ENCODE data around the gene SRGAP1. TPM values are rescaled to one million over a fixed set of nuclear protein-coding genes. Genes with fewer than 3 reads are reported as not detected.

SRGAP1 gene
- total RNA-seq, 8 experiments from 2014 or later: 2.2 to 11.4 (median 8.3) TPM

DNA sequence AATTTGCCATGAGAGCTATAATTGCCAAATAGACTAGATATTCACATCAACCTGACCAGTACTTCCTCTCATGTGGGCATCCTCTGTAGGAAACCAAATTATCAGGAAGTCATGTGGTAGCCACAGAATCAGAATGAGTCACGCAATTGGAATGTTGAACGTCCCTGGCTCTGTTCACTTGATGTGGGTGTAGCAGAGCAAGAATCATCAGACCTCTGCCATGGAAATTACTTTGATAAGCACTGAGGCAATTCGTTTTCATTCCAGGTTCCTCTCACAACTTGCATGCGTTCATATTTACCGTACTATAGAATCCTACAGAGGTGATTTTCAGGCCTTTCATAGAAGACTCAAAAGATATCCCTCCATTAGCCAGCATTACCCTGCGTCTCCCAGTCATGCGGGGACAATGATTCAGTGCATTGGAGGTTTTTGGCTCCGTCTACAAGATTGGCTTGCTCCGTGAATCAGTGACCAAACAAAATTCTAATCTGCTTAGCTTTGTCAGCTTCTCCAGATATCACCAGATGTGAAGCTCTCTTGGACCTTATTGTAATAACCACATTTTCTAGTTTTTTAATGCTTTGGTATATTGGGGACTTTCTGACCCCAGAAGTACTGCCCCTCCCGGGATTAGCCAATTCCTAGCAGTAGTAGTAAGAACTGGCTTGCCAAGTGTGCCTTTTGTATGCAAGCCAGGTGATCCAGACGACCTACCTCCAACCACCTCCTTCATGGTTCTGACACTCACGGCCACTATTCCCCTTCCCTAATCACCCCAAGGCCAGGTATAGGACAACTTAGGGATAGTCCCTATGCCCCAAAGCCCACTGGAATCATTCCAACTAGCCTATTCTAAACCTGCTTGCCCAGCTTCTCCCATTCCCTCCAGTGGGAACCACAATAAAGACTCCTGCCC is 244.2 kb downstream of the SRGAP1 start:
- H3K4me3 ChIP-seq: no peak overlapping the region
- in situ Hi-C loops (cut with MboI; ENCODE audit: low pct_unique_long_range_greater_than_20kb in 2 of 9, low sequenced_read_pairs in 9 of 9, unreplicated experiment in 9 of 9): no loop called here
- whole genome bisulfite sequencing, 10 experiments: 13 to 86% (median 41%) methylated on average over 2 to 11 of the region's 12 CpGs; no CpG with 5 or more reads in 2 of the 10 experiments
- H3K27ac ChIP-seq: no peak overlapping the region
- ATAC-seq (replicated peaks in 6 of 8): peak; percentile 76 to 100 (median 86)
- peaks cover 7 to 19% of the 10 kb centered on the region in 2 donors for H3K4me1 ChIP-seq (replicated peaks in 1 of 2)

DNA sequence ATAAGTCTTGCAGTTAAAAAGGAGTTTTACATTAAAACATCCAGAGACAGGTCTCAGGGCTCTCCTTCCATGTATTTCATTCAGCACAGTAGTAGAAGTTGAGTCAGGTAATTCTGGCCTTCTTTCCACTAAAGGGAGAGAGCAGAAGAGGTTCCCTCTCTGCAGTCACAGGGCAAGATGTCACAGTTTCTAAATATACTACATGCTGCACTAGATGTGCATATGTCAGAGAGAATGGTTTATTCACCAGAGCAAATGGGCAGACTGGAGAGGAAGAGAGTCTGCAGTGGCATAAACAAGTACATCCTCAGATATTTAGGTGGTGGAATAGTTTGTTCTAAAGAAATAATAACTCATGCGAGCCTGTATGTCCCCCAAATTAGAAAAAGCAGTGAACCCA is 245.5 kb downstream of the SRGAP1 start:
- no peak for ATAC-seq (replicated peaks in 6 of 8)
- in situ Hi-C loops (cut with MboI; ENCODE audit: low pct_unique_long_range_greater_than_20kb in 2 of 9, low sequenced_read_pairs in 9 of 9, unreplicated experiment in 9 of 9): no loop called here
- H3K4me3 ChIP-seq: no peak overlapping the region
- H3K4me1 ChIP-seq (replicated peaks in 1 of 2): peaks cover 7 to 13% of the 10 kb centered on the region in 2 donors
- 50 to 100% (median 100%) methylated on average over 1 of the region's 1 CpG; no CpG with 5 or more reads in 5 of the 10 experiments for WGBS, 10 experiments
- no peak overlapping the region for H3K27ac ChIP-seq

GRCh38 chr12:64091186-64091585 is 246.7 kb downstream of the SRGAP1 start:
- no peak for ATAC-seq (replicated peaks in 6 of 8)
- Histone ChIP-seq H3K4me3 (no peak overlapping the region), H3K4me1 (replicated peaks in 1 of 2) (peaks cover 7 to 13% of the 10 kb centered on the region in 2 donors), H3K27ac (no peak overlapping the region)
- WGBS, 10 experiments: 55 to 100% (median 69%) methylated on average over 1 to 4 of the region's 4 CpGs; no CpG with 5 or more reads in 1 of the 10 experiments
- in situ Hi-C loops (cut with MboI; ENCODE audit: low pct_unique_long_range_greater_than_20kb in 2 of 9, low sequenced_read_pairs in 9 of 9, unreplicated experiment in 9 of 9): no loop called here

DNA sequence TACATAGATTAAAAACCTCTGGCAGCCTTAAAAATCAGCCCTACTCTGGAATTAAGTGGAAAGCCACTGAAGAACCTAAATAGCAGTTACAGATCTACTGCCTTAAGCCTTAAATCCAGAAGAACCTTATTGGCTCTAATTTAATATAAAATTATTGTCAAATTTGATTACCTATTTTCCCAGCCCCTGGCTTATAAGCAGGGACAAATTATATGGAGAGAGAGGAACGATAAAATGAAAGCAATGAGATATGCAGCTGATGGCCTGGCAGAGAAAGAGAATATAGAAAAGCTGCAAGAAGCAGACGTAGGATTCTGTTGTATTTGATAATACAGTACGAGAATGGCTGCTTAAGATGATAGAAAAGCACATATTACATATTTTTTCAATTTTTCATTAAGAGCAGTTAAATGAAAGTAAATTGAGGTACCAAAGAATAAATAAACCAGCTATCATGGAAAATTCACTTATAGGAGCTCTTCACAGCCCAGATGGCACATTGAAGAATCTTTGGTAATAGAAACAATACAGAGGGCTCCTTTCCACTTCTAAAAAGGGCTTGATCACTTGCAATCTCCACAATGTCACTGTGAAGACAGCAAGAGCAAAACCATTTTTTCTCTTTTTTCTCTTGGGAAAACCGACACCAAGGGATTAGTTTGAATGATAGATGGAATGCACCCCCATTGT is 248.2 kb downstream of the SRGAP1 start:
- Histone ChIP-seq H3K27ac (no peak overlapping the region), H3K4me3 (no peak overlapping the region), H3K4me1 (replicated peaks in 1 of 2) (peaks cover 7 to 13% of the 10 kb centered on the region in 2 donors)
- 27 to 100% (median 78%) methylated on average over 1 to 4 of the region's 4 CpGs for WGBS, 10 experiments
- peak in 1 of 8 experiments; percentile 18 for ATAC-seq (replicated peaks in 6 of 8)
- in situ Hi-C loops (cut with MboI; ENCODE audit: low pct_unique_long_range_greater_than_20kb in 2 of 9, low sequenced_read_pairs in 9 of 9, unreplicated experiment in 9 of 9): no loop called here

GRCh38 chr12:64093689-64094088 is 249.2 kb downstream of the SRGAP1 start:
- in situ Hi-C loops (cut with MboI; ENCODE audit: low pct_unique_long_range_greater_than_20kb in 2 of 9, low sequenced_read_pairs in 9 of 9, unreplicated experiment in 9 of 9): no loop called here
- H3K4me1 ChIP-seq (replicated peaks in 1 of 2): peaks cover 7 to 11% of the 10 kb centered on the region in 2 donors
- WGBS, 10 experiments: 31 to 100% (median 90%) methylated on average over 2 to 3 of the region's 3 CpGs
- ATAC-seq (replicated peaks in 6 of 8): no peak
- H3K27ac ChIP-seq: no peak overlapping the region
- H3K4me3 ChIP-seq: no peak overlapping the region

GRCh38 chr12:64097366-64098105 is 253.0 kb downstream of the SRGAP1 start:
- Histone ChIP-seq H3K4me3 (no peak overlapping the region), H3K4me1 (replicated peaks in 1 of 2) (peaks cover 0 to 4% of the 10 kb centered on the region in 2 donors), H3K27ac (no peak overlapping the region)
- ATAC-seq (replicated peaks in 6 of 8): no peak
- WGBS, 10 experiments: 57 to 100% (median 100%) methylated on average over 1 to 3 of the region's 4 CpGs; no CpG with 5 or more reads in 3 of the 10 experiments
- in situ Hi-C loops (cut with MboI; ENCODE audit: low pct_unique_long_range_greater_than_20kb in 2 of 9, low sequenced_read_pairs in 9 of 9, unreplicated experiment in 9 of 9): no loop called here

DNA sequence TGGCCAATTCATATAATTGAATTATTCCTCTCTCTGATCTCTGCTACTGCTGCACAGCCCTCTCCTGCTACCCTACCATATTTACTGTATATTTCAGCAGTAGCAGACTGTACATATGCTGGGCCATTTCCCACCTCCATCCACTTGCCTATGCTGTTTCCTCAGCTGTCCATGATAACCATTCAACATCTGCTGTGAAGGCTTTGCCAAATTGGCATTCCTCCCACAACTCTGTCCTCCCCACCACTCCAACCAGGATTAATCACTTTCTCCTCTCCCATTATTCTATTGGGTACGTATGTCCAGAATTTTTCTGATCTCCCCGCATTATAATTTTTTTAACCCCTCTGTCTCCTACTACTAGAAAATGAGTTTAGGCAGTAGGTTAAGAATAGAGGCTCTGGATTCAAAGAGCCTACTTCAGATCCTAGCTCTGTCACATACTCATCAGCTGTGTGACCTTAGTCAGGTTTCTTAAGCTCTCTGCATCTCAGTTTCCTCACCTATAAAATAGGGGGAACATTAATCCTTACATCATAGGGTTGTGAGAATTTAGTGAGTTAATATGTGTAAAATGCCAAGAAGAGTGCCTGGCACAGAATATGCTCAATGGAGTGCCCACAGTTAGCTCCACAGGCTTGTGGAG is 254.3 kb downstream of the SRGAP1 start:
- Histone ChIP-seq H3K4me1 (replicated peaks in 1 of 2) (no peaks in the 10 kb centered on the region), H3K4me3 (no peak overlapping the region), H3K27ac (no peak overlapping the region)
- peak in 2 of 8 experiments; percentile 27 to 82 for ATAC-seq (replicated peaks in 6 of 8)
- 14 to 100% (median 73%) methylated on average over 2 of the region's 2 CpGs; no CpG with 5 or more reads in 3 of the 10 experiments for WGBS, 10 experiments
- in situ Hi-C loops (cut with MboI; ENCODE audit: low pct_unique_long_range_greater_than_20kb in 2 of 9, low sequenced_read_pairs in 9 of 9, unreplicated experiment in 9 of 9): no loop called here

GRCh38 chr12:64099397-64099796 is 254.9 kb downstream of the SRGAP1 start:
- H3K4me3 ChIP-seq: no peak overlapping the region
- no peak overlapping the region for H3K27ac ChIP-seq
- WGBS, 10 experiments: 29 to 100% (median 87%) methylated on average over 2 to 5 of the region's 5 CpGs; no CpG with 5 or more reads in 3 of the 10 experiments
- in situ Hi-C loops (cut with MboI; ENCODE audit: low pct_unique_long_range_greater_than_20kb in 2 of 9, low sequenced_read_pairs in 9 of 9, unreplicated experiment in 9 of 9): no loop called here
- peak in 2 of 8 experiments; percentile 42 to 69 for ATAC-seq (replicated peaks in 6 of 8)
- H3K4me1 ChIP-seq (replicated peaks in 1 of 2): peaks cover 2 to 4% of the 10 kb centered on the region in 2 donors

DNA sequence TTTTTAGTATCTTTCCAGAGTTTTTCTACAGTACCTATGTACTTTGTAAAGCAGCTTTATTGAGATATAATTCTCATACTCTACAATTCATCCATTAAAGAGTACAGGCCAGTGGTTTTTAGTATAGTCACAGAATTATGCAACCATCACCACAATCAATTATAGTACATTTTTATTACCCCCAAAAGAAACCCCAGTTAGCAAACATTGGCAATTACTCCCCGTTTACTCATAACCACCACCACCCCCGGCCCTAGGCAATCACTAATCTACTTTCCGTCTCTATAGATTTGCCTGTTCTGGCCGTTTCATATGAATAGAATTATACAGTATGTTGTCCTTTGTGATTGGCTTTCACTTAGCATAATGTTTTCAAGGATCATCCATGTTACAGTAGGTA is 257.8 kb downstream of the SRGAP1 start:
- no peak for ATAC-seq (replicated peaks in 6 of 8)
- WGBS, 10 experiments: 55 to 95% (median 84%) methylated on average over 2 to 4 of the region's 4 CpGs; no CpG with 5 or more reads in 2 of the 10 experiments

GRCh38 chr12:64103825-64104740 is 259.6 kb downstream of the SRGAP1 start:
- peak; percentile 39 to 96 (median 88) for ATAC-seq (replicated peaks in 6 of 8)
- H3K4me3 ChIP-seq: no peak overlapping the region
- H3K27ac ChIP-seq: no peak overlapping the region
- in situ Hi-C loops (cut with MboI; ENCODE audit: low pct_unique_long_range_greater_than_20kb in 2 of 9, low sequenced_read_pairs in 9 of 9, unreplicated experiment in 9 of 9): no loop called here
- H3K4me1 ChIP-seq (replicated peaks in 1 of 2): peaks cover 2 to 7% of the 10 kb centered on the region in 2 donors
- 54 to 93% (median 78%) methylated on average over 1 to 9 of the region's 10 CpGs for WGBS, 10 experiments

More for the DNA sequence above, 257.8 kb downstream of the SRGAP1 start:
- in situ Hi-C loops (cut with MboI; ENCODE audit: low pct_unique_long_range_greater_than_20kb in 2 of 9, low sequenced_read_pairs in 9 of 9, unreplicated experiment in 9 of 9): no loop called here
- H3K27ac ChIP-seq: no peak overlapping the region
- no peak overlapping the region for H3K4me3 ChIP-seq
- H3K4me1 ChIP-seq (replicated peaks in 1 of 2): peaks cover 2 to 7% of the 10 kb centered on the region in 2 donors

GRCh38 chr12:64105026-64105425 is 260.5 kb downstream of the SRGAP1 start:
- Histone ChIP-seq H3K27ac (no peak overlapping the region), H3K4me1 (replicated peaks in 1 of 2) (peaks cover 2 to 7% of the 10 kb centered on the region in 2 donors), H3K4me3 (no peak overlapping the region)
- WGBS, 10 experiments: 29 to 100% (median 92%) methylated on average over 1 to 3 of the region's 3 CpGs
- no peak for ATAC-seq (replicated peaks in 6 of 8)
- in situ Hi-C loops (cut with MboI; ENCODE audit: low pct_unique_long_range_greater_than_20kb in 2 of 9, low sequenced_read_pairs in 9 of 9, unreplicated experiment in 9 of 9): no loop called here
